ENCODE data around the gene UFD1.

The UFD1 gene

DNA sequence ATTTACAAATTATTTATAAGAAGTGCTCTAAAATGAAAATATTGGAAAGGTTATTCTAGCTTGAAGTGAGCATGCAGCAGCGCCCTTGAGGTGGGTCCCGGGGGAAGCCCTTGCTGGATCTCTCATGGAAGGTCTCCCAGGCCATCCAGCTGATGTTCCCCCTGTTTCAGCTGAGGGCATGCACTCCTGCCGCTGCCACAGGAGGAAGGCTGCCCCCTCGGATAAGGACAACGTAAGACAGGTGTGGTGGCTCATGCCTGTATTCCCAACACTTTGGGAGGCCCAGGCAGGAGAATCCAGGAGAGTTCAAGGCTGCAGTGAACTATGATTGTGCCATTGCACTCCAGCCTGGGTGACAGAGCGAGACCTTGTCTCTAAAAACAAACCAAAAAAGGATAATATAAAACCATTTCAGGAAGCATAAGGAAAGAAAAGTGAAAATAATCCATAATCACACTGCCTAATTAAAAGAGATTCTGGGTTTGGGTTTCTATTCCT, 15.7 kb upstream of the UFD1 start:
- no peak for DNase-seq

DNA sequence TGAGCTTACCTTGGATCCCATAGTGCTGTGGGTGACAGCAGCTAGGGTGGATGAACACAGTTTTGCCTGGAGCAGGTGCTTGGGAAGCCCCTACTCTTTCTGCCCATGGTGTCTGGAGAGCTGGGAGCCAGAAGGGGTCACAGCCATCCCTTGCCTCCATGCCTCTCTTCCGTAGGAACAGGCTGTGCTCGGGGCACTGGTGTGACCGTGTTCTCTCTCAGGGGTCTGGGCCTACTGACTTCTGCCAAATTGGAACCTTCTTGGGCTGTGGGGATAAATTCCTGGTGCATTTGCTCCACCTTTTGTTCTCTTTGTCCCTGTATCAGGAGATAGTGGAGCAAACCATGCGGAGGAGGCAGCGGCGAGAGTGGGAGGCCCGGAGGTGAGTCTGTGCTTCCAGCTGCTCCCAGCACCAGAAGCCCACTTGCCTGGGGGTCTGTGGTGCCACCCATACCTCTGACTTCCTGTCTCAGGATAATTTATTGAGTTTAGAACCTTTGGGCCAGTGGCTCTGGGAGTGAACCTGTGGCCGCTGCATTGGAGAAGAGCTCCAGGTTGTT, 15.1 kb upstream of the UFD1 start:
- no peak for DNase-seq

DNA sequence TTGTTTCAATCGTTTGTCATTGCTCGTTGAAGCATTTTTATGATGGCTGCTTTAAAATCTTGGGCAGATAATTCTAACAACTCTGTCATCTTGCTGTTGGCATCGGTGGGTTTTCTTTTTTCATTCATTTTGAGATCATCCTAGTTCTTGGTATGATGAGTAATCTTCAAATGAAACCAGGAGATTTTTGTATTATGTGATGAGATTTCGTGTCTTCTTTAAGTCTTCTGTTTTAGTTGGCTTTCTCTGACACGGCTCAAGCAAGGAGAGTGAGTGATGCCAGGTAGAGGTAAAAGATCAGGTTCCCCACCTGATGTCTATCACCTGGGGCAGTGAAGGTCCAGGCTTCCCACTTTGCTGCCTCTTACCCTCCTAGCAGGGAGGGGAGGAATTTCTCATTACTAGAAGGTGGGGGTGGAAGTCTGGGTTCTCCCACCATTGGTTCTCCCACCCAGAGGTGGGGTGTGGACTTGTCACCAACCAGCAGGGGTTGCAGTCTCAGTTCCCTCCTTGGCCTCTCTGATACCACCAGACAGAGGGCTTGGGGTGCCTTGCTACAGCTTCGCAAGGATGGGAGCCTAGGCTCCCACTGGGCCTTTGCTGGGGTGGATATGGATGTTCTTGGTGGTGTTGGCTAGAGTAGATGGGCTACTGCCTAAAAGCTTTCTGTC, 13.6 kb upstream of the UFD1 start:
- no peak for DNase-seq

DNA sequence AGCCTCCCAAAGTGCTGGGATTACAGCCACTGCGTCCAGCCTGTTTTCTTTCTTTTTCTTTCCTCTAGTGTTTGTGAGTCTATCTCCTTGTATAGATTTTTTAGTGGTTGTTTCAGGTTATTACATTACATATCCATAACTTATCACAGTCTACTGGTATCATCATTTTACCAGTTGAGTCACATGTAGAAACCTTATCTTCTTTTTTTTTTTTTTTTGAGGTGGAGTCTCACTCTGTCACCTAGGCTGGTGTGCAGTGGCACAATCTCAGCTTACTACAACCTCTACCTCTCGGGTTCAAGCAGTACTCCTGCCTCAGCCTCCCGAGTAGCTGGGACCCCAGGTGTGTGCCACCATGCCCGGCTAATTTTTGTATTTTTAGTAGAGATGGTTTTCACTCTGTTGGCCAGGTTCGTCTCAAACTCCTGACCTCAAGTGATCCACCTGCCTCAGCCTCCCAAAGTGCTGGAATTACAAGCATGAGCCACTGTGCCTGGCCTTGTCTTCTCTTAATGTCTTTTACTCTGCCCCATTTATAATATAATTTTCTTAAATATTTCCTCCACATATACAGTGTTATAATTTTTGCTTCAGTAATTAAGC, 11.7 kb upstream of the UFD1 start:
- DNase-seq: no peak

DNA sequence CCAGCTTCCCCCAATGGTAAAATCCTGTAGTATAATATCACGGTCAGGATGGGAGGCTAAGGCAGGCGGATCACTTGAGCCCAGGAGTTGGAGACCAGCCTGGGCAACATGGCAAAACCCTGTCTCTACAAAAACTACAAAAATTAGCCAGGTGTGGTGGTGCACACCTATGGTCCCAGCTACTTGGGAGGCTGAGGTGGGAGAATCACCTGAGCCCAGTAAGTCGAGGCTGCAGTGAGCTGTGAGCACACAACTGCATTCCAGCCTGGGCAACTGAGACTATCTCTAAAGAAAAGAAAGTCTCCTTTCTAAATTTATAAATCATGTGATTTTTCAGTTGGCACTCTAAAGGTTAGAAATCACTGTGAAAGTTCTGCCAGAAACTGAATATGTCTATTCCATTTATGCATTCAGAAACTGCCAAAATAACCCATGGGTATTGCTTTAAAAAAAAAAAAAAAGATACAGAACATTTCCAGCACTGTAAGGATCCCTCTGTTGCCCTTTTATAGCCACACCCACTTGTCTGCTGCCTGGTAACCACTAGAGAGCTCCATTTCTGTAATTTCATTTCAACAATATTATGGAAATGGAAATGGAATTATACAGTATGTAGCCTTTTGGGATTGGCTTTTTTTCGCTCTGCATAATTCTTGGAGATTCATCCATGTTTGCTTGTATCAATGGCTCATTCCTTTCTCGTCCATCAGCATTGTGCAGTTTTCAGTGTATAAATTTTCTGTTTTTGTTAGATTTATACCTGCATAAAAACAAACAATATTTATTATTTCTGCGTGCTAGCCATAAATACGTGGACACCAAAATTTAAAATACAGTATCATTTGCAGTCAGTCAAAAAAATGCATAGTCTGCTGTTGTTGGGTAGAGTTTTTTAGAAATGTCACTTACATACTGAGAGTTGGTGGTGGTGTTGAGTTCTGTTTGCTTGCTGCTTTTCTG, 10.2 kb upstream of the UFD1 start:
- DNase-seq: peak; percentile 32

DNA sequence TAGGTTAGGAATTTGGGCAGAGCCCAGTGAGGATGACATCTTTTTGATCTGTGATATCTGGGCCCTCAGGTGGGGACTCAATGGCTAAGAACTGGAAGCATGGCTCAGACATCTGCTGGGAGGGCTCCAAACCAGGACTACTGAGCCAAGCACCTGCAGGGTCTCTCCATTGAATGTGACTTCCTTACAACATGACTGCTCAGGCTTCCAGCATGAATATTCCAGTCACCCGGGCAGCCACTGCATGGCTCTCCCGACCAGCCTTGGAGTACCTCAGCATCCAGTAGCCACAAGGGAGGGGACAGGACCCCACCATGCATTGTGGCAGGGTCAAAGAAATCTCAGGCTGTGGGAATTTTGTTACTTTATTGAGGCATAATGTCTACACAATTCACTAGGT, 9.3 kb upstream of the UFD1 start:
- no peak for DNase-seq

DNA sequence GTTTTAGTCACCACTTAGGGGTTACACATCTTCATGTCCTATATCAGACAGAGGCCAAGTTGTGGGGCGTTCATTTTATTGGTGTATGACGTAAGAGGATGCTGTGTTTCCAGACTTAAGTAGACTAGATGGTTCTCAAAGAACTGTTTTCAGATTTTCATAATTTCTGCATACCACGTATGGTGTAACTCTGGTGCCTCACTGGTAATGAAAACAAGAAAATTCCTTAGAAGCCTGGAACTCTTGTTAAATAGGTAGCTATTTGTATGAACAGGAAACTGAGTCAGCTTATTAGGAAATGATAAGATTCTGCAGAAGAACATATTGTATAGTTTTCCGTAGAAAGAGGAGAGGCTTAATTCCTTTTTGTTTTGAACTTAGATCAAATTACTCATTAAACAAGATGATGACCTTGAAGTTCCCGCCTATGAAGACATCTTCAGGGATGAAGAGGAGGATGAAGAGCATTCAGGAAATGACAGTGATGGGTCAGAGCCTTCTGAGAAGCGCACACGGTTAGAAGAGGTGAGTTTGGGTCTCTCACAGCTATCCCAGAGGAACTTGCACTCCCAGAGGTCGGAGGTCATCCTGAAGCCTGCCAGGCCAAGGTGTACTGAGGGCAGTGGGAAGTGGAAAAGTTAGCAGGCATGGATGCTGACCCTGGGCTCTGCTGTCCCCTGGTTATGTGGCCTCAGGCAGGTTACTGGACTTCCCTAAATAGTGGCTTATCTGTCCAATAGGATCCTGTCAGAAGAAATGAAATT, 4.7 kb upstream of the UFD1 start:
- no peak for DNase-seq

DNA sequence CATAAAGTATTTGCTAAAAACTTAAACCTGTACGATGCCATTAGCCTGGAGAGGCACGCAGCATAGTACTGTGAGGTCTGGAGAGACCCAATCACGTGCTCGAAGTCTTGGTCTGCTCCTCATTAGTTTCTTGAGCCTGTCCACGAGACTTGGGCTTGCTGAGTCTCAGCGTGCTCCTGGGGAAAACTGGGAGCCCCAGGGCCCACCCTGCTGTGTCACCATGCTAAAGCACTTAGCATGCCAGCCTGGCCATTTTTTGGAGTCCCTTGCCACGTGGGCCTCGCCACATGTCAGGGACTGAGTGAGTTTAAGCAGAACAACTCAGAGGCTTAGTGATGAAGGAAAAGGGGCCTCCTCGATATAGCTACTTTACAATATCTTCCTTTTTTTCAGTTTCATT, 3.3 kb upstream of the UFD1 start:
- DNase-seq: no peak

DNA sequence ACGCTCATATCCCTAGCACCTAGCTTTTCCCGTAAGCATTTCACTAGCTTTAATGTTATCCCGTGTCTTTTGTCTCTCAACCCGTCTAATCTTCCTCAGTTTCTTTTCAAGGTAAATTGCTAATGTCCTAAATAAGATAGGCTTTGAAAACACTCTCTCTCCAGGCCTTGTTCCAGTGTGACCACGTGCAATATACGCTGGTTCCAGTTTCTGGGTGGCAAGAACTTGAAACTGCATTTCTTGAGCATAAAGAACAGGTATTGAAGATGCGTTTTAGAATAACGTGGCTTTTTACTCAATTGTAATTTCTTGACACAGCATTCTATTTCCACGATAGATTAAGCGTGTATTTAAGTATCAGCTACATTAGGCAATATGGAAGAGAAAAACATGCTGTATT, 1.8 kb upstream of the UFD1 start:
- DNase-seq: no peak

DNA sequence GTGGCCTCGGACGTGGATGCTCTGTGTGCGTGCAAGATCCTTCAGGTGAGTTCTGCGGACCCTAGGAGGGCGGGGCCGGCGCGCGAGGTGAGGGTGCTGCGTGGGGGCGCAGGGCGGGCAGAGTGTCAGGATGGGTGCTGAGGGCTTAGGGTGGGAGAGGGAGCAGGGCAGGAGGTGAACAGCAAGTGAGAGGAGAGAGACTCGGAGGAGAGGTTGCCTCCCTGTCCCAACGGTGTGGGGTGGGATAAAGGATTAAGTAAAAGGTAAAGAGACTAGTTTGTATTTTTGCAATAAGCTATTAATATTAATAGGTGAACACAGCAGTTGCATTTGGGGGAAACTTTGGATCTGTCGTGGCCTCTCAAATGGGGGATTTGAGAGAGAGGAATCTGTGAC, 1.2 kb upstream of the UFD1 start:
- peak; percentile 56 for DNase-seq

DNA sequence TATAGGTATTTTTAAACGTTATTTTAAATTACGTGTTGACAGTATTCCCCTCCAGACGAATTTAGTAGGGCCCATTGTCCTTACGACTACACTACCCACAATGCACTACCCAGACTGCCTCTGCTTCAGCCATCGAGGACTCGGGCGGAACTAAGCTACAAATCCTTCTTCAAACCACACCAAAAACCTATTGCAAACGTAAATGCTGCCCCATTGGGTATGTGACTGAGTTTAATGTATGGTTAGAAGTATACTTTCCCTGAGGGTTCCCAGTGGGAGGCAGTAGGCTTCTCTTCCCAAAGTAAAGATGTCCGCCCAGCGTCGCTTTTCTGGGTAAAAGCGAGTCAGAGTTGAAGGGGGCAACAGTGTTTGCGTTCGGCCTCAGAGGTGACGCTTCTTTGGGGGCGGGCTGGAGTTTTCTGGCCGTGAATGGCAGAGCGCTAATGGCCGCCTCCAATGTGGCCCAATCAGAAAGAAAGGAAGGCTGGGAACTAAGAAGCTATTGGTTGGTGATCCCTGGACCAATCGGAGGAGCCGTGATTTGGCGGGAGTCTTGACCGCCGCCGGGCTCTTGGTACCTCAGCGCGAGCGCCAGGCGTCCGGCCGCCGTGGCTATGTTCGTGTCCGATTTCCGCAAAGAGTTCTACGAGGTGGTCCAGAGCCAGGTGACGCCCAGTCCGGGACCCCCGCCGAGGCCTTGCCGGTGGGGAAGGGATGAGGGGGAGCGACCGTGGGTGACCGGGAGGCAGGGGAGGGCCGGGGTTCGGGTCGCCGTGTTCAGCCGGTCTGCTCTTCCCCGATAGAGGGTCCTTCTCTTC, 571 bp upstream of the UFD1 start, which contains the start of gene CDC45:
Gene CDC45, plus strand, starts transcription at position 566 of the 818 bp plus-strand sequence. Its CDS starts 49 bp downstream, at position 615.
- peak; percentile 99 for DNase-seq

DNA sequence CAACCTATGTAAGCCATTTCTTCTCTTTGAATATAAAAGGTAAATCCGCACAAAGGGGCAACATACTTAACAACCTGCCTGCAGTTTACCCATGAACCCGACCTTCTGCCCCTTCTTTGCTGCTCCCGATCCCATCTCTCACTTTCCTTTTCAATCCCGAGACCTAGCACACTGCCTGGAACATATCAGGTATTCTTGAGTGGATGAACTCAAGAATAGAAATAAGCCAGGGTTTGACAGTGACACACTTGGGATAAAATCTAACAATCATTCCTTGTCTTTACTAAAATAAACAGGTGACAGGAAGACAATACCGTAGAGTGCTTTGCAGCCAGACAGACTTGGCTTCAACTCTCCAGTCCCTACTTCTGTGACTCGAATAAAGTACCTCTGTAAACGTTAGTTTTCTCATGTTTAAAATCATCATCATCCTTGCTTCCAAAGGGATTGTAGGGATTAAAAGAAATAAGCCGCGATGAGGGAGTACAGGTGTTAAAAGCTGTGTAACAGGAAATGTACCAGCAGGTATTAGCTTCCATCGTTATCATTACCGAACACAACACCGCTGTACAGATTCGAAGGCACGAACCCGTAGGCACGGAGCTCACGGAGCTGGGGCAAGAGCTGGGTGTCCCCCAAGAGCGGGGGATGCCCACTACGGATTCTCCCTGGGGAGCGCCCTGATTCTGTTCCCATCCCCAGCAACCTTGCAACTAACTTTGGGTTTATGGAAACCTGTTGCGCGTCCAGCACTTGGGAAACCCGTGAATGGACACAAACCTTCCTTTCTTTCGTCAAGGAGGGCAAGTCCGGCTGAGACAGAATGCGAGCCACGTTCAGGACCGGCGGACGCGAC, 720 bp downstream of the UFD1 start:
- peak; percentile 57 for DNase-seq

DNA sequence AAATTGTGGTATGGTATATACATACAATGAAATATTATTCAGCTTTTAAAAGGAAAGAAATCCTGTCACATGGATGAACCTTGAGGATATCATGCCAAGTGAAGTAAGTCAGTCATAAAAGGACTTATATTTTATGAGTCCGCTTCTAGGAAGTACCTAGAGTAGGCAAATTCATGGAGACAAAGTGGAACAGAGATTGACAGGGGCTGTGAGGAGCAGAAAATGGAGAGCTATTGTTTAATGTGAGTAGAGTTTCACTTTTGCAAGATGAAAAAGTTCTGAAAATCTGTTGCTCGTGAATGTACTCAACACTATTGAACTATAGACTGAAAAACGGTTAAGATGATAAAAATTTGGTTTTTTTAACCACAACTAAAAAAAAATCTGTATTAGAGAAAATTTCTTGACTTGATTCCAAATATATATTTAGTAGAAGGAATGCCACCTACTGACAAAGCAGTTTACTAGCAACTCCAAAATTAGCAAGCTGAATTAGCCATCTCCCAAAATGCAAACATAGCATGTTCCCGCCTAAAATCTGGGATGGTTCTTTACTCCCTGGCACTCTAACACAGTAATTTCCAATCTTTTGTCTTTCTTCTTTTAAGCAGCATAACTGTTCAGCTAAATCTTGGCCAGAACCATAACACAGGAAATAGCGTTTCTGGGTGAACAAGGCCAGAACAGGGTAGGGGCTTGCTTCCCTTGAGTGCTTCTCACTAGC, 1.5 kb downstream of the UFD1 start:
- DNase-seq: peak; percentile 31

DNA sequence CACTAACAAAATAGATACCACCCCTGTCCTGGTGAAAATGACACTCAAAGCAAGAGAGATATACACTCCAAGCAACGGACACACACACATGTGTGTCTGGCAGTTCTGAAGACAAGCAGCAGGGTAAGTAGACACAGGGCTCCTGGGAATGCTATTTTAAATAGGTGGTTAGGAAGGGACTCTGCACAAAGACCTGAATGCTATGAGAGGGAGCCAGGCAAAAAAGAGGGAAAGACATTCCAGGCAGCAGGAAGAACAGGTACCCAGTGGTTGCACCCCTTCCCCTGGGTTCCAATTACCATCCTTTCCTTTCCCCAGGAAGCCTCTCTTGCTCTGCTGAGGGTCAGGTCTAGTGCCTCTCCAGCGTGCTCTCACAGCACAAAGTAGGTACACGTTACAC, 3.0 kb downstream of the UFD1 start:
- no peak for DNase-seq

DNA sequence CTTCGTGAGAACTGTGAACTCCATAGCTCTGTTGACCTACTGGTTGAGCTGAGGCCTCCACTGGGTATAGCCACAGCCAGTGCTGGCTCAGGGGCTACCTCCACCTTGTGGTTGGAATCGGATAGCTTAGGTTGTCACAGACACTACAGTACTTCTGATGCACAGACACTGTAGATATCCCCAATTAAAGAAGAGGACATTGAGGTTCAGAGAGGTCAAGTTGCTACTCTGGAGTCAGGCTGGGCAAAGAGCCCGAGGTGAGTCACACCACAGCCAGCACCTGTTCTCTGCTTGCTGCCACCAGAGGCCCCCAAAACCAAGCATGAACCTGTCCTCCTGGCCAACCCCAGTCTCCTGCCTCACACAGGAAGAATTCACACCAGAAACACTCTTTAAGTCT, 5.4 kb downstream of the UFD1 start:
- DNase-seq: no peak

DNA sequence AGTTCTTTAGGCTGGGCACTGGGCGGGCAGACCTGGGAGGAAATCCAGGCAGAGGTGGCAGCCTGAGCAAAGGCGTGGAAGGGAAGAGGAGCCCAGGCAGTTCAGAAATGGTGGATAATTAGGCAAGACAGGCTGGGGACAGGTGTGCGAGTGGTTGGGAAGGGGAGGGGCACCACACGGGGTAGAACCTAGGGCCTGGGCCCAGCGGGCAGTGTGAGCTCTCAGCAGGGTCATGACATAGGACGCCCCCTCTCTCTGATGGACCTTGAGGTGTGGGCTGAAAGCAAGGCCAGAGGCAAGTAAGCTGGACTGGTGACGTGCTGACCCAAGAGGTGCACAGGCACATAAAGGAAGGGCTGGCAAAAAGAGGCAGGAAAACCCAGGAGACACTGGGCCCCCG, 6.8 kb downstream of the UFD1 start:
- no peak for DNase-seq

DNA sequence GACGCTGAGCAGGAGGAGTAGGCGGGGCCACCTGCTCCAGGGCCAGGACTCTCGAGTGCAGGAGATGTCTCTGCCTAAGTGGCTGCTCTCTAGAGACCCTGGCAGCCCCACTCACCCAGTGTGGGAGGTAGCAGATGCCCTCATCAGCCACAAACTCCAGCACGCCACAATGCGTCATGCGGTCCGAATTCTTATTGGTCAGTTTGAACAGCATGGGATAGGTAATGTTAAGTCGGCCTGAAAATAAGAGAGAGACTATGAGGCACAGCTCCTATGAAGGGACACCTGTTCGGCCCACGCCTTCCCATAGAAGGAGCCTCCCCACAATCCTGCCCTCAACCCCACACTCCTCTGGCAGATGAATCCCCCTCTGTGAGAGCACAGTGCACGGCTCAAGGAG, 7.4 kb downstream of the UFD1 start:
- no peak for DNase-seq

DNA sequence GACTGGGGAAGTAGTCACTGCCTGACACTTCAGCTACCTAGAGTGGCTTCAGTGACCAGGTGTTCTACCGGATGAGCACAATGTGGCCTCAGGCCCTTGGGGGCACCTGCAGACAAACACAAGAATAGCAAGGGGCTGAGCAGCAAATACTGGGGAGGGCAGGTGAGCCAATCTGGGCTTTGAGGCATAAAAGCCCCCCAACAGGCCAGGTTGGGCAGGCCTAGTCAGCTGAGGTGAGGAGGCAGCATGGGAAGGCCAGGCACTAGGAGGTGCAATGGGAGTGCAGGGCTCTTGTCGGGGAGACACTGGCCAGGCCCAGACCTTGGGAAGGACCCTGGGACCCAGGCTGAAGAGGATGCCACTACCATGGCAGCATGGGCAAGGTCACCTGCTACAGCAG, 9.0 kb downstream of the UFD1 start:
- no peak for DNase-seq

DNA sequence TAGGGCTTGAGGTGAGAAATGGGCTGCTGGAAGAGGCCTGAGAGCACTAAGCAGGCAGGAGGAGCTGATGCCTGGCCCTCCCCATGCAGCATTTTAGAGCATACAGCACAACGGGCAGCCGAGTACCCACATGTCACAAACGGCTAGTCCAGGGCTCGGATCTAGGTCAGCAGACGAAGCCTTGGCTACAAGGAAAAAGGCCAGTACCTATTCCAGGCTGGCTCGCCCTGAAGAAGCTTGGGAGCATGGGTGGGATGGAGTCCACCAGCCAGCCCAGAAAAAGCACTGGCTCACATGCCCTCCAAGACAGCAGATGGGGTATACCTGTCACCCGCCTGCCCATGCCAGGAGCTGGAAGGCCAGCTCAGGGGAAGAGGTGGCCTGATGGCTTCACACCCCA, 9.6 kb downstream of the UFD1 start:
- no peak for DNase-seq

DNA sequence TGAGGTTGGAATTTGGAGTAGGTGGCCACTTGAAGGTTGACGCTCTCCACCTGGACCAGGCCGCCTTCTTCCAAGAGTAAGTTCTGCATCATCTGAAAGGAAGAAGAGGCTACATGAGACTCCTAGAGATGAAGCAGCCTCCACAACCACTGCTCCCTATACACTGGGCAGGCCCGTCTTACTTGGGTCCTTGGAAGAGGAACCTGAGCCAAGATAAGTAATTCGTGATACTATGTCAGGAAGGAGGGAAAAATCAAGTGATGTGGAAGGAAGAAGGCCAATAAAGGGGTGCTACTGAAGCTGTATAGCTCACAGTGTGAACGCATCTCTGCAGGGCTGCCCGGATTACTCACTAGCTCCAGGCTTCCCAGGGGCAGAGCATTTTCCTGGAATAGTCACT, 11.1 kb downstream of the UFD1 start:
- DNase-seq: no peak
